ENCODE measurements around the gene ZNF813. TPM values are rescaled to one million over a fixed set of nuclear protein-coding genes. Genes with fewer than 3 reads are reported as not detected.

Gene ZNF813
- total RNA-seq, 1 donor from 2014 or later, result 16.0 TPM

DNA sequence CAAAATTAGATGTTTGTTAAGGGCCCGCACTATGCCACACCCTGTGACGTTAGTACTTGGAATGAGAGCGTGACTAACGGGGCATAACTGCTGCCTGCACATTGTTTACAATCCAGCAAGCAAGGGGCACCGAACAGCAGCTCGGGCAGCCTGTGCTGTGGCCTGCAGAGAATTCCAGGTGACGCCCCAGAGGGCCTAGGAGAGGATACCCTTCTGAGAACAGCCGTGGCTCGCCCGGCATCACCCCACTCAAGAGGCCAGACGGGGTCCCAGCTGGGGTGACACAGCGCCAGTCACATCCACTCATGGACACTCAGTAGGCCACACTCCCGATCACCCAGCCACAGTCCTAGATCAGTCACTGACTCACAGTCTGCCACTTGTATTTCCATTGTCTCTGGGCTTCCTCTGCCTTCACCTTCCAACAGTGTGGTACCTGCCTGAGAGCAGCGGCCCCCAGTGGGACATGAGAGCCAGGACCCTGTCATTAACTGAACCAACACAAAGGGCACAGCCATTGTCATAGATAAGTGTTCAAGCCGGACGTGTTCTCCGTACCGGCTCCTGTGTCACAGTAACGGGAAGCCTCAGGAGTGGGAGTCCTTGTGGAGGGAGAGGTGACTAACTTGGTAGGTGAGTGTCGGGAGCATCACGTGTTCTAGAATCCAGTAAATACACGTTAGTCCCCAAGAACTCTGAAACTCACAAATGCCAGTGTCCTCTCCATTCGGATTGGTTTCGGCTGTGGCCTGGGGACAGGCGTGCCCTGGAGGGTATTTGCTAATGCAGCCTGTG lies 77.9 kb downstream of the ZNF813 start:
- H3K27ac Mint-ChIP-seq, result peak overlapping the region; percentile 88
- peaks cover 1% of the 10 kb centered on the region for H3K36me3 Mint-ChIP-seq (ENCODE audit: insufficient read depth)
- TF ChIP-seq, protein P1, sequence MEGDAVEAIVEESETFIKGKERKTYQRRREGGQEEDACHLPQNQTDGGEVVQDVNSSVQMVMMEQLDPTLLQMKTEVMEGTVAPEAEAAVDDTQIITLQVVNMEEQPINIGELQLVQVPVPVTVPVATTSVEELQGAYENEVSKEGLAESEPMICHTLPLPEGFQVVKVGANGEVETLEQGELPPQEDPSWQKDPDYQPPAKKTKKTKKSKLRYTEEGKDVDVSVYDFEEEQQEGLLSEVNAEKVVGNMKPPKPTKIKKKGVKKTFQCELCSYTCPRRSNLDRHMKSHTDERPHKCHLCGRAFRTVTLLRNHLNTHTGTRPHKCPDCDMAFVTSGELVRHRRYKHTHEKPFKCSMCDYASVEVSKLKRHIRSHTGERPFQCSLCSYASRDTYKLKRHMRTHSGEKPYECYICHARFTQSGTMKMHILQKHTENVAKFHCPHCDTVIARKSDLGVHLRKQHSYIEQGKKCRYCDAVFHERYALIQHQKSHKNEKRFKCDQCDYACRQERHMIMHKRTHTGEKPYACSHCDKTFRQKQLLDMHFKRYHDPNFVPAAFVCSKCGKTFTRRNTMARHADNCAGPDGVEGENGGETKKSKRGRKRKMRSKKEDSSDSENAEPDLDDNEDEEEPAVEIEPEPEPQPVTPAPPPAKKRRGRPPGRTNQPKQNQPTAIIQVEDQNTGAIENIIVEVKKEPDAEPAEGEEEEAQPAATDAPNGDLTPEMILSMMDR (IDR thresholded peaks at IDR 0.05; ENCODE audit: unreplicated experiment), result no peak

More for the DNA sequence above, 77.9 kb downstream of the ZNF813 start:
- Mint-ChIP-seq H3K27me3 (no peaks in the 10 kb centered on the region), H3K9me3 (ENCODE audit: low read depth) (no peaks in the 10 kb centered on the region), H3K4me1 (ENCODE audit: low read depth) (peaks cover 6% of the 10 kb centered on the region), H3K4me3 (ENCODE audit: low read depth) (no peak overlapping the region)
- DNase-seq (ENCODE audit: low spot score, unreplicated experiment), result no peak

Other genes starting within 250 kb of the ZNF813 start
- gene ZNF677, start 212.9 kb upstream of the ZNF813 start, total RNA-seq, result 51.9 and 57.5 TPM in 2 replicates
- gene VN1R2, start 209.4 kb upstream of the ZNF813 start, total RNA-seq, result not detected in 2 replicates
- not detected in 2 replicates for gene VN1R4, start 200.0 kb upstream of the ZNF813 start, total RNA-seq
- 10.3 and 10.4 TPM in 2 replicates for gene ZNF845, start 134.0 kb upstream of the ZNF813 start, total RNA-seq
- gene ZNF525, start 102.0 kb upstream of the ZNF813 start, total RNA-seq, result 24.4 and 27.2 TPM in 2 replicates
- gene ZNF765, start 72.6 kb upstream of the ZNF813 start, total RNA-seq, result 29.8 and 32.9 TPM in 2 replicates
- gene ZNF761, start 35.7 kb upstream of the ZNF813 start, total RNA-seq, result 59.3 and 65.9 TPM in 2 replicates
- 29.0 and 29.9 TPM in 2 replicates for gene ZNF331, start 70.4 kb downstream of the ZNF813 start, total RNA-seq
- not detected in 2 replicates for gene DPRX, start 164.3 kb downstream of the ZNF813 start, total RNA-seq